Prostate gland (tissue), 2 donors: Measurements from ENCODE around the gene COL13A1.

Source experiments
- POLR2A ChIP-seq: fragments of 450-650 bp; IDR thresholded peaks from one replicate; pipeline ENCODE4 v1.6.1; 2016; ENCODE audit warnings: antibody characterized with exemption, mild to moderate bottlenecking
- POLR2AphosphoS5 ChIP-seq: sonication (generic); formaldehyde crosslinking; IDR thresholded peaks from one replicate; pipeline ENCODE4 v1.6.1; 2017; ENCODE audit warnings: antibody characterized with exemption
- TF ChIP-seq, protein P1 (sequence below), 4 experiments: fragments of 200-600 bp in 2 of 4; fragments of 450-650 bp in 2 of 4; sonication (generic) in 2 of 4; IDR thresholded peaks; 1 replicate in 3 of 4; 2 replicates in 1 of 4; pipeline ENCODE4 v1.5.1; 2016 to 2019; ENCODE audit warnings: antibody characterized with exemption in 4 of 4, mild to moderate bottlenecking in 2 of 4, moderate library complexity in 2 of 4

DNA sequence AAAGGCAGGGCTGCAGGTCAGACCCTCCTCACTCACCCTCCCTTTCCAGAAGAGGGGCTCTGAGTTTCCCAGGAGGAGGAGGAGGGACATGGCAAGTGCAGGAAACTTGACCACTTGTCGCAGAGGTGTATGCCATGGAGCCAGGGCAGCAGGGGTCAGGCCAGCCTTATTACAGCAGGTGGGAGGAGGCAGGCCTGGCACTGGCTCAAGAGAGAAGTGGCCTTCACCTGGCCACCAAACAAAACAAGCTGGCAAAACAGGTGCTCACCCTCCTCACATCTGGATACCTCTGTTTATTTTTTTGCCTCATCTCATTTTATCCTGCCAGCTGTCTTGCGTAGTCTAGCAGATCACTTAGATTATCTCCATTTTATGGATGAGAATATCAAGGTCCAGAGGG, 12.5 kb downstream of the COL13A1 start:
- TF ChIP-seq, protein P1, sequence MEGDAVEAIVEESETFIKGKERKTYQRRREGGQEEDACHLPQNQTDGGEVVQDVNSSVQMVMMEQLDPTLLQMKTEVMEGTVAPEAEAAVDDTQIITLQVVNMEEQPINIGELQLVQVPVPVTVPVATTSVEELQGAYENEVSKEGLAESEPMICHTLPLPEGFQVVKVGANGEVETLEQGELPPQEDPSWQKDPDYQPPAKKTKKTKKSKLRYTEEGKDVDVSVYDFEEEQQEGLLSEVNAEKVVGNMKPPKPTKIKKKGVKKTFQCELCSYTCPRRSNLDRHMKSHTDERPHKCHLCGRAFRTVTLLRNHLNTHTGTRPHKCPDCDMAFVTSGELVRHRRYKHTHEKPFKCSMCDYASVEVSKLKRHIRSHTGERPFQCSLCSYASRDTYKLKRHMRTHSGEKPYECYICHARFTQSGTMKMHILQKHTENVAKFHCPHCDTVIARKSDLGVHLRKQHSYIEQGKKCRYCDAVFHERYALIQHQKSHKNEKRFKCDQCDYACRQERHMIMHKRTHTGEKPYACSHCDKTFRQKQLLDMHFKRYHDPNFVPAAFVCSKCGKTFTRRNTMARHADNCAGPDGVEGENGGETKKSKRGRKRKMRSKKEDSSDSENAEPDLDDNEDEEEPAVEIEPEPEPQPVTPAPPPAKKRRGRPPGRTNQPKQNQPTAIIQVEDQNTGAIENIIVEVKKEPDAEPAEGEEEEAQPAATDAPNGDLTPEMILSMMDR (IDR thresholded peaks at IDR 0.05) = no peak
- TF ChIP-seq POLR2AphosphoS5 = no peak
- no peak for TF ChIP-seq POLR2A
